HG02678 (cell line): ENCODE data around the gene NEDD4L.
"Not testable (repeated sequence)": the region's sequence is repeated elsewhere in the genome, so short reads cannot be mapped to it uniquely, and the experiment has no call there.

Experiments
- ATAC-seq: cut with Tn5 transposase; IDR thresholded peaks from one replicate; pipeline ENCODE4 v1.9.1; 2021; ENCODE audit warnings: mild to moderate bottlenecking, moderate library complexity; ENCODE audit not compliant: unreplicated experiment

The NEDD4L gene

DNA sequence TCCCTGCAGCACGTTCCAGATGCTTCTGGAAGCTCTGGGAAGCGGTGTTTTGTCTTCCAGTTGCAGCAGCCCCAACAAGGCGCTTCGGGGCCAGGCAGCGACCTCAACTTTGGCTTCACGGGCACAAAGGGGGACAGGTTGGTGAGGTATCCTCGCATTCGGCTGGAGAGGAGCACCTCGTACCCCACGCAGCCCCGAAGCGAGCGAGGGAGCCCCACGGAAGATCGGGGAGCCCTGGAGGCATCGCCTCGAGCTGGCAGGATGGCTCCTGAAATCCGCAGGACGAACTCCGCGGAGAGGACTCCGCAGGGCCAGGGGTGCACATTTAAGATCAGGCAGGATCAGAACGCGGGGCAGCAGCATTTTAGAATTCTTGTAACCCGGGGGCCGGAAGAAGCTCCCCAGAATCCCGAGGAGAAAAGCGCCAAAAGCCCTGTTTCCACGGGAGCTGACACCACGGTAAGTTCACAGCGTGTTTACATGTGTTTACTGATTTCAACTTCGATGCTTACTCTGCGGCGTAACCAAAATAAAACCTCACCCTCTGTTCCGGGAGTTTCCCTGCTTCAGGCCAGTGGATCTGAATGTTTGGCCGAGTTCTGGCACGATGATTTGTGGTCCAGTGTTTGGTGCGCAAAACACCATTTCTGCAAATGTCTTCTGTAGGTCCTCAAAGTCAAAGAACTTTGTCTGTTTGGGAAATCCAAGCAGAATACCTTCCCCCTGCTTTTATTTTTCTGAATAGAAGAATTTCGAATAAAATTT, 212.5 kb downstream of the NEDD4L start:
- ATAC-seq: no peak

DNA sequence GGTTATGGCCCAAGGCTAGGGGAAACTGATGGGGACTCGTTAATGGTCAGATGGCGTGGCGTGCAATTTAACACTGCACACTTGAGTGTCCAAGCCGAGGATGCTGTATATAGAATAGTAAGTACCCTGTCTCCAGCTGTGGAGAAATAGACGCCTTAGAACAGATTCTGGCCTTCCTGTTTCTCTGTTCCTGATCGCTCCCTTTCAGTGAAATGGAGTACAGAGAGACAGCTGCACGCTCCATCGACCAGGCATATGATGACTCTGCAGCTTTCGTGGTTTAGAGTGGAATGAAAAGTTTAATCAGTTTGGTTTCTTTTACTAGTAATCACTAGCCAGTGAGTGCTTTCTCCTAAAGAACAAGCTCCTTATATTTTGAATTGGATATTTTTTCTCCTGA, 213.4 kb downstream of the NEDD4L start:
- no peak for ATAC-seq

DNA sequence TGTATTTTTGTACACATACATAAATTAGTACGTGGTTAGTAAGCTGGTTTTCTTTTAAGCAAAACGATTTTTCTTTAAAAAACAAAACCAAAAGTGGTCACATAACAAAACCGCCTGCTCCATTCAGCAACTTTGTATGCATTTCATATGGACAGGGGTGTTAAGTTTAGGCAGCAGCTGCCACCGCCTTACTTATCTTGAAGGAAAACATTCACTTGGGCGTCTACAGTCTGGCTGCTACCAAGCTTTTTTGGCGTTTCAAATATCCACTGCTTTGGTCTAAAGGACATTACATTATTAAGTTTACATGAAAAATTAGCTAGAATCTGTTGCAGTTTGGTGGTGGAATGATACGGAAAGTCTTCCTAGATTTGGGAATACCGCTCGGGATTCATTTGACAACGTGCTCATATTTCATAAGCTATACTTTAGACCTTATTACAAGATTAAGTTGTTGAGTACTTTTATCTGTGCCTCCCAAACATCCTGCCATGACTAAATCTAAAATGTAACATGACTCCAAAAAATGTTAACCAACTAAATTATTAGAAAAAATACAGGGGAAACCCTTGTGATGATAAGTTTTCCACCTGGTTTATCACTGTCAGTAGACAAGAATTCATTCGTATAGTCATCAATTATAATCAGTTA, 214.8 kb downstream of the NEDD4L start:
- ATAC-seq: no peak

DNA sequence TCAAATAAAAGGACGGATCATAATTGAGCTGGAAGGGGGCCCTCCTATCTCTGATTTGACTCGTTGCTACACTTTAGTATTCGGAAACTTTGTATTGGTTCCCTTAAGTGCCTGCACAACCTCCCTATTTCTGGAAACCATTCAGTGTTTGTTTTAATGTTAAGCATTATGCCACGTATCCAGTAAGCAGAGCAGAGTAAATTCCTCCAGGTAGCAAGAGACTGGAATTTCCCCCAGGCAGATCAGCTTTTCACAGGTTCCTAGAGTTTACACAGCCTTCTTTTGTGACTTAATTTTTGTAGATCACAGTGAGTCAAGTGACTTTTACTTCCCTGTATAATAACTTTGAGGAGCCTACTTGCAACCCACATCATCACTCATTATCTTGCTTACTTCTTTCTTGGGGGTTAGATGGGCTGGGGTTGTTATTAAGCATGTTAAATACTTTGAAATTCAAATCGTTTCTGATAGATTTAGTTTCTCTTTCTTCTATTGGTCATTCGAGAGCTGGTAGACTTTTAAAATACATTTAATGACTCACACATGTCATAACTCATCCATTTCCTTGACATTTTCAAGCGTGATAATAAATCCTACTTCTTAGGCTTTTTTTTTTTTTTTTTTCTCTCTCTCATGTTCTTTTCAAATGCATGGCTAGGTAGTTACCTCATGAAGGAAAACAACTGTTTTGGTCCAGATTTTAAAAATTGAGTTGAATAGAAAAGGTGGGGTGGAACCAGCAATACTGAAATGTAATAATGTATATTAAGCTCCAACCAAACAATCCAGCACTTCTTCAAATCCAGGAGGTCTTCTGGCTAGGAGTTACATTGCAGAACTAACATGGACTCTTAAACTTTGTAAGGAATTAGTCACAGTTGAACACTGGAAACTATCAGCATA, 219.3 kb downstream of the NEDD4L start:
- no peak for ATAC-seq

GRCh38 chr18:58264075-58264474, 220.0 kb downstream of the NEDD4L start:
- no peak for ATAC-seq

DNA sequence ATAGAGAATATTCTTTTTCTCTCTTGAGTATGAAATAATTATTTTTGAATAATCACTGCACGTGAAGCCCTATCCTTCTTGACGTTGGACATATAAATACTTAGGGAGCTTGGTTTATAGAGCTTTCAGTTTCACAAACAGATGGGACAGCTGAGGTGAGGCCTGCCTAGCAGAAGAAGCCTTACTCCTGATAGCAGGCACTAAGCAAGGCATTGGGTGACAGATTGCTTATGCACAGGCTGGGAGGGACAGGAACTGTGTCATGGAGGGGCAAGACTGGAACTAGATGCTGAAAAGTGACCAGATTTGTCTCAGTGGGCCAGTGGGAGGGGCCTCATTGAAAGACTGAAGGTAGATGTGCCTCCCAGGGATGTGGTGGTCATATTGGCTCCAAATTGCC, 220.8 kb downstream of the NEDD4L start:
- ATAC-seq: no peak

- not testable (repeated sequence) for ATAC-seq
Measured at GRCh38 chr18:58265489-58265888, 221.5 kb downstream of the NEDD4L start.

DNA sequence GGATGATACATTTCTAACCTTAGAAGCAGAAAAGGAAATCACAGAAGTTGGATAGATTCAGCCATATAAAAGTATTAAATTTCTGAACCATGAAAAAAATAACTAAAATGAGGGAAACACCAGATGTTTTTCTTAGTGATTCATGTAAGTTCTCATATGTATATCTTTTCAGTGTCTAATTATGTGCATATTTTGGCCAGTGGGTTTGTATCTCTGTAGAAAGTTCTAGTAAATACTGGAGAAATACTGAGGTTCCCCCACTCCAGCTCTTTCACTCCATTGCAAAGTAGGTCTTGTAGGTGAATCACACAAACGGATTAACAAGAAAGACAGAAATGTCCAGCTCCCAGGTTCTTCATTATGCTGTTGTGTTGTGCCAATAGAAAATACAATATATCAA, 222.3 kb downstream of the NEDD4L start:
- no peak for ATAC-seq

DNA sequence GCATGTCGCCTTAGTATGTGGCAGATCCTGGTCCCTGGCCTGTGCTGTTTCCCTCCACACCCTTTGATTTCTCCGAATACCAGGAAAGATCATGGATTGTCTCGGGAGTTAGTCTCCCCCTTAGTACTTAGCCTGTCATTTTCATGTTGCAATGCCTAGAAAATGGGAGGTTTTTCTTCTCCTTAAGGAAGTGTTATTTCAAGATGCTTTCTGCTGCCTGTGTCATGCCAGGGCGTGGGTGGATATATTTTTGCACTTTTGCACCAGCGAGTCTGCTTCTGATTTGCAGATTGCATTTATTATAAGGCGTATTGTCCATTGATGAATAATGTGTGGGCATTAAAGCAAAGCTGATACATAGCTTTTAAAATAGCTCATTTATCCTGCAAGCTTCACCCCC, 223.5 kb downstream of the NEDD4L start:
- no peak for ATAC-seq

- no peak for ATAC-seq
Measured at GRCh38 chr18:58268849-58269248, 224.8 kb downstream of the NEDD4L start.

- no peak for ATAC-seq
Measured at GRCh38 chr18:58269931-58270330, 225.9 kb downstream of the NEDD4L start.

DNA sequence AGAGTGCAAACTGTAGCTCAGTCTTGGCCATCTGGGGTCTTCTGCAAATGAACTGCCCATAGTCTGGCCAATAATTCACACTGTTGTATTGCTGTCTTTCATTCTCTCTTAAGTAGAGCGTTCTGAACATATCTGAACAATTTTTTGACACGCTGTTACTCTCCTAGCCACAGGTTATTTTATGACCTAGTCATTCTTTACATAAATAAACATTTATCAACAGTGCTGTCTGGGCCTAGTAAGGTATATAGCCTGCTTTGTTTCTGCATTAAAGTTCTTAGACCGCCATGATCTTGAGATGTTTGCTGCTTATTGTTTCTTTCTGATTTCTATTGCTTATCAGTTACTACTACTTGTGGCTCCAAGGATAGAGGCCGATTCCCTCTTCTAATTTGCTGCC, 226.4 kb downstream of the NEDD4L start:
- no peak for ATAC-seq

DNA sequence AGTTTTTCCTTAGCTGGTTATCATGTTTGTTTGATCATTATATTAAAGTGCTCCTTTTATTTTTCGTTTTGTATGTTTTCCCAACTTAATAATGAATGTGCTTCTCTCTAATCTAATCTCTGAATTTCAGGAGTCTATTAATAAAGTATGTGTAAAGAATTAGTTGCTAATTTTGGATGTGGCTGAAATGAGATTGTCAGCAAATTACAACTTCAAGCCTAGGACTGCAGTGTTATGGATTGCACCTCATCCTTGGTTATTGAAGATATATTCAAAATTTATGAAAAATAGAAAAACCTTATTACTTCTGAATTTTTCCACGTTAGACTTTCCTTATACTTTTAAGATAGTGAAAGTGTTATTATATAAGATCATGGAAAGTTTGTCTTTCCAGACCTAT, 227.7 kb downstream of the NEDD4L start:
- no peak for ATAC-seq

GRCh38 chr18:58272209-58272608, 228.2 kb downstream of the NEDD4L start:
- no peak for ATAC-seq

DNA sequence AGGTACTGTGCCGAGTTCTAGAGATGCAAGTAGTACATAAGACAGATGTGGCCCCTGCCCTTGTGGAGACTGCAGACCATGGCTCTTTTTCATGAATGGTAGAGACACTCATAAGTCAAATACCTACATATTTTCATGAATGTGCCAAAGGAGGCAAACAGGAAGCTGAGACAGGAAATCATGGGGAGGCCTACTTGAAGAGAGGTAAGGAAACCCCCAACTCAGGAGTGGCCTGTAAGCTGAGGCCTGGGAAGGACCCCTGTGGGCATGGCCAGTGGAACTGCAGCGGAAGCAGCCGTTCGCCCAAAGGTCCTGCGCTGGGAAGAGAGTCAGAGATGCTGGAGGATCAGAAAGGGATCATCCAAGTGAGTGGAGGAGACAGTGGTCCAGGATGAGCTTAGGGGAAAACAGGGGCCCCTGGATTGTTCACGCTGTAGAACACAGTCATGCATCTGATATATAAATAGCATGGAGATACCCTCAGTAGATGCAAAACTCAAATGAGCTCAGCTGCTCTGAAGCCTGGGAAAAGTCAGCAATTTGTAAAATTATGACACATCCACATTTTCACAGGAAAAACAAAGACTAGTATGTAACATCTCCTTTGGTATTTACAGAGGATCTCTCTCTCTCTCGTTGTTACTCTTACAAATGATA, 228.9 kb downstream of the NEDD4L start:
- ATAC-seq: no peak

DNA sequence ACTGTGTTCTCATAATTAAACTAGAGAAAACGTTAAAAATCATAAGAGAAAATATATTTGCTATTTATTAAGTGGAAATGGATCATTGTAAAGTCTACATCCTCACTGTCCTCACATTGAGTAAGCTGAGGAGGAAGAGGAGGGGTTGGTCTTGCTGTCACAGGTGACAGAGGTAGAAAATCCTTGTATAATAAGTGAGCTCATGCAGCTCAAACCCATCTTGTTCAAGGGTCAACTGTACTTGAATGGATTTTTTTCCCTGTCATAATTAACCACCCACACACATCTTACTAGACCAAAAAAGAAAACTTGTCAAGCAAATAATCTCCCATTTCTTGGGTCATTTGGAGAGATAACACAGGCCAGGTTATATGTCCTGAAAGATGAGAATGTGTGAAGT, 231.2 kb downstream of the NEDD4L start:
- ATAC-seq: no peak

DNA sequence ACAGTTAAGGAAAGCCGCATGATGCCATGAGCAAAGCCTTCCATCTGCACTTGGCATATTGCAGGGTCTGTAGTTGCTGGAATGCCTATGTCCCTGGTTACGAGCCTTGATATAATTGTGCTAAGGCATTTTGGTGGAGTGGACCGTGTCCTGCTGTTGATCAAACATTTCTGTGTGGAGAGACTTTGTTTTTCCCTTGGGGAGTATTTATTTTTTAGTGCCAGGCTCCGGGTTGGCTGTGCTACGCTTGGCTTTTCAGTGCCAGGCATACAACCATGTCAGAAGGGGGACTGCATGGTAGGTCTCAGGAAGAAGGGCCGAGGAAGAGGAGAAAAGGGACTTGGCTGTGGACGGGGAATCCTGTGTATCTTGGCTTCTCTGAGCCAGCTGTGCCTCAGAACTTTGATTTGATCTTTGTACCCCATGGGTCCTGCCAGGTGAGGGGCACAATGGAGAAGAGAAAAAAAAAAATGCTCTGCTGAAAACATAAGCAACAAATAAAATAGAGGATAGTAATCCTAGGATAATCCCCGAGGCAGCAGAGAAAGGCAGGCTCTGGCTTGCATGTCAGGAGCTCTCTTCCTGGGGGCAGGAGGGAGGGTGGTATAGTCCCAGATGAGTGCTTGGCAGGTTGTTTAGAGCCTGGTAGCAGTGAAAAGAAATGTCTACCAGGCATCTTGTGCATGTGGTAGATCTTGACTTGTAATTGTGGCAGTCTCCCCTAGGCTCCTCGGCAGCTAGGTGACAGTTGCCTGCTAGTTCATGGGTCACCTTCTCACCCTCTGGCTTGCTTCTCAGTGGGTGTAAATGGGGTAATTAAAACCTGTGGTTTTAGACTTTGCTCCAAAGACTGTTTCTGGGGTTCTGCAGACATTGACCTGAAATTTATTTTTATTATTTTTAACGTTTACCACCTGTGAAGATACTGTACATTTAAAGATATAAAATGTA, 233.0 kb downstream of the NEDD4L start:
- ATAC-seq: no peak

DNA sequence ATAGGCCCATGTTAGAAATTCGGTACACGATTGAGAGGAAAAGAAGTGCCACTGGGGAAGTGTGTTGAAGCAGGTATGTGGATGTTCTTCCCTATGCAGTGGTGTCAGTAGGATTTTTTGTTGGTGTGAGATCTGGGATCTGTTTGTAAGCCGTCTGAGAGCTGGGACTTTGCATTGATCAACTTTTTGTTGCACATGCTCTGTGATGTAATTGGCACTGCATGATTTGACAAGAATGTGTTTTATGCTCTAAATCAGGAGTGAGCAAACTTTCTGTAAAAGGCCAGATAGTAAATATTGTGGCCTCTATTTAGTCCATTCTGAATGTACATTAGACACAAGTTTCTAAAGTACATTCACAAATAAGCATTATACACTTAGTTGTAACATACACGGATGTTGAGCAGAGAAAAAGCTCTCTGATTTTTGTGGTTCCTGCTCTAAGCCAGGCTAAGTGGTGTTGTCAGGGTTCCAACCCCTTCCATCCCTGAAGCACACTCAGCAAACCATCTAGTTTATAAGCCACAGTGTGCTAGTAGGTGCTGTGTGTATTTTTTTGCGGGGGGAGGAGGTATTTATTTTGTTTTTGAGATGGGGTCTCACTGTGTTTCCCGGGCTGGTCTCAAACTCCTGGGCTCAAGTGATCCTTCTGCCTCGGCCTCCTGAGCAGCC, 235.6 kb downstream of the NEDD4L start:
- ATAC-seq: no peak

- no peak for ATAC-seq
Measured at GRCh38 chr18:58280191-58280590, 236.2 kb downstream of the NEDD4L start.
